HG02840 (cell line): ENCODE measurements around the gene HSDL1.
"Not testable (repeated sequence)": the region's sequence is repeated elsewhere in the genome, so short reads cannot be mapped to it uniquely, and the experiment has no call there.

Source experiments
- ATAC-seq: cut with Tn5 transposase; IDR thresholded peaks from one replicate; pipeline ENCODE4 v1.9.1; 2021; ENCODE audit warnings: mild to moderate bottlenecking, moderate library complexity, moderate number of reproducible peaks; ENCODE audit not compliant: unreplicated experiment, low FRiP score

HSDL1 gene

DNA sequence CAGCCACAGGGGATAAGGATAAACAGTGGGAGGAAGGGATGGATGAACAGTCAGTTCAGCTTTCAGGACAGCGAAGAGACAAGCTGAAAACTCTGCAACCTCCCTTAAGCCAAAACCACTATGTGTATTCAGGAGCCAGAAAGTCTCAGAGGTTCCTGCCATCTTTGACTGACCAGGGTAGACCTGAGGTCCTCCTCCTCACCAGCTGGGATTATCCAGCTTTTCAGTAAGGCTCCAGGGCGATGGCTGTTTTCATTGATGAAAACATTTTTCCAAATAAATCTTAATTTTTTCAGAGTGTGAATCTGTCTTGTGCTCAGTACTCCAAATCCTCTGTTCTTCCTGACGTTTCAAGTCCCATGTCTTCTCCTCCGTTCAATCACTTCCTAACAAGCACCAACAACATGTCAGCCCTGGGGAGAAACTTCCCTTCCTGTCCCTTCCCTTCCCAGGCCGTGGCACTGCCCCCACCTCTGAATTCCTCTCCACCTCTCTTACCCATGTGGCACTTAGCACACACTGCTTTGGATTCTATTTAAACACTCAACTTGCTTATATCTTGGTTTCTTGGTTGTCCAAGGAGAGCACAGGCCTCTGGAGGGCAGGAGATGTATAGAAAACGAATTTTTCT lies 5.2 kb downstream of the HSDL1 start:
- no peak for ATAC-seq

GRCh38 chr16:84138824-84139627 lies 6.0 kb downstream of the HSDL1 start:
- no peak for ATAC-seq

- ATAC-seq: no peak
Observed at GRCh38 chr16:84138500-84138823, 6.5 kb downstream of the HSDL1 start.

GRCh38 chr16:84137769-84138357 lies 7.1 kb downstream of the HSDL1 start:
- ATAC-seq: no peak

GRCh38 chr16:84137287-84137686 lies 7.7 kb downstream of the HSDL1 start:
- ATAC-seq: no peak

GRCh38 chr16:84136331-84137125 lies 8.4 kb downstream of the HSDL1 start:
- ATAC-seq: no peak

- no peak for ATAC-seq
Observed at GRCh38 chr16:84132527-84133285, 12.3 kb downstream of the HSDL1 start.

- no peak for ATAC-seq
Observed at GRCh38 chr16:84131117-84131516, 13.9 kb downstream of the HSDL1 start.

DNA sequence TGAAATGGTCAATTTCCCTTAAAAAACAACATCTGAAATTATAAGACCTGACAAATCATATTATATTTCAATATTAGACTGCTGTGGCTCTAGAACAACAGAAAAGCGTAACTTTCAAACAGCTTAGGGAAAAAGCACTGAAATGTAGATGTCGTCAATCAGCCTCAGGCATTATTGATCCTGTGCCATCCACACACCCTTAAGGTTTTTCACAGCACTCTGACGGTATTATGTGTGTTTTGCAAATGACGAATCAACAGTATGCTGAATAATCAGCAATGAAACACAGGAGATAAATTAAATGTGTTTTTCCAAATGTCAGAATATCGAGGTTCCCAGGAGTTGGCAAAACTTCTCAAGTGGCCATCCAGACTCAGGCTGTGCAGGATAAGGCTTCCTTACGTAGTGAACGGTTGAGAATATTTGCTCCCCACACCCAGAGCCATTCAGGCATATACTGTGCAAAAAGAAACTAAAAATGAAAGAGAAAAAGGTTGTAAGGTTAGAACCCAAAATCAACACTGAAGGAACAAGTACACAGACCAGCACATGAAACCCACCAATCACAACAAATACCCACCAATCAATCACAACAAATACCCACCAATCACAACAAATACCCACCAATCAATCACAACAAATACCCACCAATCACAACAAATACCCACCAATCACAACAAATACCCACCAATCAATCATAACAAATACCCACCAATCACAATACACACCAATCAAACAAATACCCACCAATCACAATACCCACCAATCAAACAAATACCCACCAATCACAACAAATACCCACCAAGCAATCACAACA lies 20.5 kb downstream of the HSDL1 start:
- ATAC-seq: no peak

DNA sequence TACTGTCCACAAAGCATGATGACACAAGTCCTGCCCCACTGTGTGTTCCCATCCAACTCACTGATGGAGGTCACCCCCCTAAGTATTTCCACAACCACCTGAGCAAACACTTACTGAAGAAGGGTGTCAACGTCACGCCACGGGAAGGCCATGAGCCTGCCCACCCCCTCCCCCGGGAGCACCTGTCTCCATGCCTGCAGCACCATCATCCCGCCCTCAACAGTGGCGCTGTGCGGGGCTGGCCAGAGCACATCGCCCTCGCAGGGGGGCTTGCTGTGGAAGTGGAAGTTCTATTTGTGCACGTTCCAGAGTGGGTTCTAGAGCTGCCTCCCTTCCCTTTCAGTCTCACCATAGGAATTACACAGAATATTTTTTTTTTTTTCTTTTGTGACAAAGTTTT lies 24.0 kb downstream of the HSDL1 start:
- no peak for ATAC-seq

GRCh38 chr16:84120023-84120422 lies 25.0 kb downstream of the HSDL1 start:
- ATAC-seq: no peak

DNA sequence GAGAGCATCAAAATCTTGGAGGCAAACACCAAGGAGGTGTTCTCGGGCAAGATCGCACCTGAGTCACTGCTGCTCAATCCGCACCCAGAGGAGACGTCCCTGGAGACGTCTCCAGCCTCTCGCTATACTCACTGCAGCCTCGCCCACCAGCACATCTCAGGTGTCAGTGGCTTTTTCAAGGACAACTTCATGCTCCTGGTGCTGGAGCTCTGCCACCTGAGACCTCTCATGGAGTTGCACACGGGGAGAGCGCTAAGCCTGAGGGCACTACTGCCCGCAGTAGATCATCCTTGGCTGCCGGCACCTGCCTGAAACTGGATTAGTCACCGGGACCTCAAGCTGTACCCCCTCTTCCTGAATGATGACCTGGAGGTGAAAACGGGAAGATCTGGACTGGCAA lies 25.6 kb downstream of the HSDL1 start:
- no peak for ATAC-seq

- ATAC-seq: not testable (repeated sequence)
Observed at GRCh38 chr16:84118315-84118714, 26.7 kb downstream of the HSDL1 start.

- ATAC-seq: no peak
Observed at GRCh38 chr16:84117494-84117843, 27.5 kb downstream of the HSDL1 start.

DNA sequence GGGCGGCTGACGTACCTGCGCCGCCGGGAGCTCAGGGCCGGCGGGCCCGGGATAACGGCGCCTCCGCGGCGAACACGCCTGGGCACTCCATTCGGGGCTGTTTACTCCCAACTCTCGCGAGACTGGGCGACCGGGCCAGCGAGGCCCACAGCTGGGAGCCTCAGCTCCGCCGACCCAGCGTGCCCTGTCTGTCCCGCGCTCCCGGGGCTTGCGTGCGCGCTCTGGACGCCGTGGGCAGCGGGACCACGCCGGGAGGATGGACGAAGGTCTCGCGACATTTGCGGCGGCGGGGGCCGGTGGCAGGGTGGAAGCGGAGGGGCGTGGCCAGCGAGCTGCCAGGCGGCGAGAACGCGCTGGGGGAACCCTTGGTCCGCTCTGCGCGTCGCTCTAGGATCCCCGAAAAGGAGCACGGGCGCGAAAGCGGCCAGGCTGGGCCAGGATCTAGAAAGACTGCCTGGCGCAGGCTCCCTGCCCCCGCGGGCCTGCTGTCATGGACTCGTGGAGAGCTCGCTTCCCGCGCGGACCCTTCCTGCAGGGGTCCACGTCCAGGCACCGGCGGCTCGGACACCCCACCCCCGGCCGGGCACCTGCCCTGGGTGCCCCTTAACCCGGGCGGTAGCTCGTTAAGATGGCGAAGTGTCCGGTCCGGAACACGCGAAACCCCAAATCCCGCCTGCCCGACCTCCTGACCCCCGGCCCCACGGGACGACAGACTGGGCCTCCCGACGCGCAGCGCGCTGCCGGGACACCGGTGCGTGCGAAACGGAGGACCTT lies 28.1 kb downstream of the HSDL1 start, which contains the start of gene MBTPS1:
TSS of gene MBTPS1 (minus strand) at position 223 of the 774 bp plus-strand sequence. CDS start 15,159 bp downstream, outside the sequence.
- ATAC-seq: peak; percentile 91

DNA sequence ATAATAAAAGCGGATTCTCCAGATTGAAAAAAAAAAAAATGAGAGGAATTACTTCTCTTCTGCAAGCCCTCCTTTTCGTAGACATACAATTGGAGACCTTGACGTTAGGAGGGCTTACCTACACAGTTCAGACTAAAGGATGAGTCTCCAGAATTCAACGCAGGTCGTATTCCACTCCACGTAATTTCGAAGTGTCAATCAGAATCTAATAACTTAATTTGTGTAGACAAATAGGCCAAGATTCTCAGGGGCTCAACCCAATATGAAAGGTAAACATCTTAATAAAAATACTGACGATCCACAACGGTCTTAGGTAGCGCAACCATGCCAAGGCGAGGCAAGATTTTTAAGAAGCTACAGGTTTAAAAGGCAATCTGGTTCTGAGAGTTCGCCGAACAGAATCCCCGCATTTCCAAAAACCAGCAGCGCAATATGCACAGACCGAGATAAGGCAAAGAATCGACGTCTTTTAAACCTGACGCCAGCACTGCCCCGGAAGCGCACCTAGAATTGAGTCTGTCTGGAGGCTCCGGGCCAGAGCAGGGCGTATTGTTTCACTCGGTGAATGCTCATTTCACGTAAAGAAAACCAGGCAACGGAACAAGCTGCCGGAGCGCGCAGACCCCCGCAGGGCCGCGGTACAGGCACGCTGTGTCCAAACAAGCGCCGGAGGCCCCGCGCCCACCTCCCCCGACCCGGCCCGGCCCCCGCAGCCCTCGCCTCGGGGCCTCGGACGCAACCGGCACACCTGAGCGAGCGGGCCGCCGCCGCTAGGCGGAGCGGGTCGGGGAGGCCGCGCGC lies 28.9 kb downstream of the HSDL1 start:
- ATAC-seq: peak; percentile 30

DNA sequence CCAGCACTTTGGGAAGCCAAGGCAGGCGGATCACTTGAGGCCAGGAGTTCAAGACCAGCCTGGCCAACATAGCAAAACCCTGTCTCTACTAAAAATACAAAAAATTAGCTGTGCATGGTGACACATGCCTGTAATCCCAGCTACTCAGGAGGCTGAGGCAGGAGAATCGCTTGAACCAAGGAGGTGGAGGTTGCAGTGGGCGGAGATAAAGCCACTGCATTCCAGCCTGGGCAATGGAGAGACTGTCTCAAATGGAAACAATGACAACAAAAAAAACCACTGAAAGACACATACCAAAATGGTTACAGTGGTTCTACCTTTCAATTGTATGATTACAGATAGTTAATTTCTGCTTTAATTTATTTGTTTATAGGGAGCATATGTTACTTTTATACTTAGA lies 33.0 kb downstream of the HSDL1 start:
- not testable (repeated sequence) for ATAC-seq

DNA sequence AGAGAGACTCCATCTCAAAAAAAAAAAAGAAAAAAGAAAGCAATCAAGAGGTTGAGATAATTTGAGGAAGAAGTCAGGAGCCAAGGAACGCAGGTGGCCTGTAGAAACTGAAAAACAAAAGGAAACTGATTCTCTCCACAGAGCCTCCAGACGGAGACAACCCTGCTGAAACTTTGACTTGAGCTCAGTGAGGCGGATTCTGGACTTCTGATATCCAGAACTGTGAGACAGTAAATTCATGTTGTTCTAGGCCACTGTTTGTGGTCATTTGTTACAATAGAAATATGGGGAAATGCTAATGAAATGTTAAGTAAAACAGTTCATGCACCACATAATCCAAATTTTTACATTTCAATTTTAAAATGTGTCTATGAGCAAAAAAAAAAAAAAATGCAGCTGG lies 33.5 kb downstream of the HSDL1 start:
- ATAC-seq: no peak
